Measurements from ENCODE around the gene CMIP. TPM values are rescaled to one million over a fixed set of nuclear protein-coding genes. Genes with fewer than 3 reads are reported as not detected.

The CMIP gene
- polyA plus RNA-seq, 1 donor from 2014 or later = 15.1 TPM

DNA sequence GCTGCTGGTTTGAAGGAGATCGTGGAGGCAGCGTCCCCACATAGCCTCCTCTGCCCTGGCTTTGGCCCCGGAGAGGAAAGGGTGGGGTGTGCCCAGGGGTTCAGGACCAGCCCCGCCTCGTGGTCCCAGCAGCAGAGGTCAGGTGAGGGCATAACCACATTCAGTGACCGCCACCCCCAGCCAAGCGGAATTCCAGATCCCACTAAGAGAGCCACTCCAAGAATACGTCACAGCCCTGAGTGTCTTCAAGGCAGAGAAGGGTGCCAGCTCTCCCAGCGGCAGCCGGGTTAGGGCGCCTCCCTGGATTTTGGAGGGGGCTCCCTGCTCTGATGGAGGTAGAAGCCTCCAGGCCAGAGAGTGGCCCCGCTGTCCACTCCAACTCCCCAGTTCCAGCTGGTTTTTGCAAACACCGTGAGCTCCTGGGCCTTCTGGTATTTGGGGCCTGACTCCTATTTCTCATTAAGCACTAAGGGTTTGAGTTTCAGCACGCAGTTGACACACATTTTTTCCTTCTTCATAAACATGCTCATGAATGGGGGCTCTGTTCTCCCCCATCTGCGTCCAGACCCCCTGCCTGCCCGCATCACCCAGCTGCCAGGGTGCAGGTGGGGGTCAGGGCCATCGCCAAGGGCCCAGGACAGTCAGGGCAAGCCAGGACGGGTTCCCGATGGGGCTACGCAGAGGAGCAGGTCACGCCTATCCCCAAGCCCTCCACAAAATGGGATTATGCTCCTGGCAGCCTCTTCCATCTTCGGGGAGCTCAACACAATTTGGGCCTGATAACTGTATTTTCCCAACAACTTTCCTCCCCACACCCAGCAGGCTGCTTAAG is 236.1 kb downstream of the CMIP start:
- Histone ChIP-seq H3K27me3 (ENCODE audit: insufficient read depth, low read depth, low read length) (no peaks in the 10 kb centered on the region), H3K9ac (ENCODE audit: low read length) (no peak overlapping the region), H4K20me1 (ENCODE audit: insufficient read depth) (no peaks in the 10 kb centered on the region), H2AFZ (ENCODE audit: low read depth, low read length) (no peak overlapping the region), H3K27ac (ENCODE audit: low read length) (no peak overlapping the region), H3K9me2 (ENCODE audit: insufficient read depth, low read length) (no peaks in the 10 kb centered on the region), H3K79me2 (replicated peaks; ENCODE audit: insufficient read depth, low read length) (peaks cover 3% of the 10 kb centered on the region), H3K36me3 (ENCODE audit: insufficient read depth, low read length) (no peaks in the 10 kb centered on the region), H3F3A (ENCODE audit: insufficient read depth, low read length, poor library complexity, severe bottlenecking) (no peaks in the 10 kb centered on the region), H3K4me2 (ENCODE audit: low read length) (no peak overlapping the region), H3K4me3 (ENCODE audit: low read length) (no peak overlapping the region), H3K9me3 (ENCODE audit: low read length) (no peaks in the 10 kb centered on the region)
- TF ChIP-seq MXI1 (conservative IDR thresholded peaks at IDR 0.05; ENCODE audit: poor library complexity, severe bottlenecking) (no peak), EP300 (conservative IDR thresholded peaks at IDR 0.05; ENCODE audit: poor library complexity, severe bottlenecking) (no peak), EZH2 (IDR thresholded peaks at IDR 0.05; ENCODE audit: borderline replicate concordance, insufficient read depth, low read length, poor library complexity, severe bottlenecking) (no peak), RAD21 (conservative IDR thresholded peaks at IDR 0.05) (no peak)
- TF ChIP-seq, protein P1, sequence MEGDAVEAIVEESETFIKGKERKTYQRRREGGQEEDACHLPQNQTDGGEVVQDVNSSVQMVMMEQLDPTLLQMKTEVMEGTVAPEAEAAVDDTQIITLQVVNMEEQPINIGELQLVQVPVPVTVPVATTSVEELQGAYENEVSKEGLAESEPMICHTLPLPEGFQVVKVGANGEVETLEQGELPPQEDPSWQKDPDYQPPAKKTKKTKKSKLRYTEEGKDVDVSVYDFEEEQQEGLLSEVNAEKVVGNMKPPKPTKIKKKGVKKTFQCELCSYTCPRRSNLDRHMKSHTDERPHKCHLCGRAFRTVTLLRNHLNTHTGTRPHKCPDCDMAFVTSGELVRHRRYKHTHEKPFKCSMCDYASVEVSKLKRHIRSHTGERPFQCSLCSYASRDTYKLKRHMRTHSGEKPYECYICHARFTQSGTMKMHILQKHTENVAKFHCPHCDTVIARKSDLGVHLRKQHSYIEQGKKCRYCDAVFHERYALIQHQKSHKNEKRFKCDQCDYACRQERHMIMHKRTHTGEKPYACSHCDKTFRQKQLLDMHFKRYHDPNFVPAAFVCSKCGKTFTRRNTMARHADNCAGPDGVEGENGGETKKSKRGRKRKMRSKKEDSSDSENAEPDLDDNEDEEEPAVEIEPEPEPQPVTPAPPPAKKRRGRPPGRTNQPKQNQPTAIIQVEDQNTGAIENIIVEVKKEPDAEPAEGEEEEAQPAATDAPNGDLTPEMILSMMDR (IDR thresholded peaks at IDR 0.05; ENCODE audit: poor library complexity, severe bottlenecking) = no peak

DNA sequence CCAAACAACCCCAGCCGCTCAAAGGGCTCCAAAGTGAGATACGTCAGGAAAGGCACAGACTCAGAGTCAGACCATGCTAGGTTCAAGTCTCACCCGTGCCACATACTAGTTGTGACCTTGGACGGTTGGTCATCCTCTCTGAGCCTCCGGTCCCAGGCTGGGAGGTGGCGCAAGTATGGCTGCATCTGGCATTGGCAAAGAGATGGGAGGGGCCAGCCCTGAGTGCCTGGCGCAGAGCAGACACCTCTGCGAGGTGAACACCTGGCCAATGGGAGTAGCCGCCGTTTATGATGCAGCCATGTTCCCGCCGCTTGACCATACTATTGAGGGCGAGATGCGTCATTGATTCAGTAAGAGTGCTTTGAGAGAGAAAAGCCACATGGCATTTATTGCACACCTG is 236.7 kb downstream of the CMIP start:
- H3K4me3 ChIP-seq (ENCODE audit: low read length) = no peak overlapping the region
- no peak overlapping the region for H3K9ac ChIP-seq (ENCODE audit: low read length)
- H3K4me2 ChIP-seq (ENCODE audit: low read length) = no peak overlapping the region
- no peaks in the 10 kb centered on the region for H3K9me2 ChIP-seq (ENCODE audit: insufficient read depth, low read length)
- H3K9me3 ChIP-seq (ENCODE audit: low read length) = no peaks in the 10 kb centered on the region
- H3K27me3 ChIP-seq (ENCODE audit: insufficient read depth, low read depth, low read length) = no peaks in the 10 kb centered on the region
- H3F3A ChIP-seq (ENCODE audit: insufficient read depth, low read length, poor library complexity, severe bottlenecking) = no peaks in the 10 kb centered on the region
- no peak overlapping the region for H2AFZ ChIP-seq (ENCODE audit: low read depth, low read length)
- peaks cover 3% of the 10 kb centered on the region for H3K79me2 ChIP-seq (replicated peaks; ENCODE audit: insufficient read depth, low read length)
- no peak overlapping the region for H3K27ac ChIP-seq (ENCODE audit: low read length)
- TF ChIP-seq SMC3 (conservative IDR thresholded peaks at IDR 0.05; ENCODE audit: poor library complexity) = no peak
- TF ChIP-seq EP300 (conservative IDR thresholded peaks at IDR 0.05; ENCODE audit: poor library complexity, severe bottlenecking) = no peak
- TF ChIP-seq MXI1 (conservative IDR thresholded peaks at IDR 0.05; ENCODE audit: poor library complexity, severe bottlenecking) = no peak
- TF ChIP-seq, protein P1 (IDR thresholded peaks at IDR 0.05; ENCODE audit: poor library complexity, severe bottlenecking) = no peak
- TF ChIP-seq, protein P2, sequence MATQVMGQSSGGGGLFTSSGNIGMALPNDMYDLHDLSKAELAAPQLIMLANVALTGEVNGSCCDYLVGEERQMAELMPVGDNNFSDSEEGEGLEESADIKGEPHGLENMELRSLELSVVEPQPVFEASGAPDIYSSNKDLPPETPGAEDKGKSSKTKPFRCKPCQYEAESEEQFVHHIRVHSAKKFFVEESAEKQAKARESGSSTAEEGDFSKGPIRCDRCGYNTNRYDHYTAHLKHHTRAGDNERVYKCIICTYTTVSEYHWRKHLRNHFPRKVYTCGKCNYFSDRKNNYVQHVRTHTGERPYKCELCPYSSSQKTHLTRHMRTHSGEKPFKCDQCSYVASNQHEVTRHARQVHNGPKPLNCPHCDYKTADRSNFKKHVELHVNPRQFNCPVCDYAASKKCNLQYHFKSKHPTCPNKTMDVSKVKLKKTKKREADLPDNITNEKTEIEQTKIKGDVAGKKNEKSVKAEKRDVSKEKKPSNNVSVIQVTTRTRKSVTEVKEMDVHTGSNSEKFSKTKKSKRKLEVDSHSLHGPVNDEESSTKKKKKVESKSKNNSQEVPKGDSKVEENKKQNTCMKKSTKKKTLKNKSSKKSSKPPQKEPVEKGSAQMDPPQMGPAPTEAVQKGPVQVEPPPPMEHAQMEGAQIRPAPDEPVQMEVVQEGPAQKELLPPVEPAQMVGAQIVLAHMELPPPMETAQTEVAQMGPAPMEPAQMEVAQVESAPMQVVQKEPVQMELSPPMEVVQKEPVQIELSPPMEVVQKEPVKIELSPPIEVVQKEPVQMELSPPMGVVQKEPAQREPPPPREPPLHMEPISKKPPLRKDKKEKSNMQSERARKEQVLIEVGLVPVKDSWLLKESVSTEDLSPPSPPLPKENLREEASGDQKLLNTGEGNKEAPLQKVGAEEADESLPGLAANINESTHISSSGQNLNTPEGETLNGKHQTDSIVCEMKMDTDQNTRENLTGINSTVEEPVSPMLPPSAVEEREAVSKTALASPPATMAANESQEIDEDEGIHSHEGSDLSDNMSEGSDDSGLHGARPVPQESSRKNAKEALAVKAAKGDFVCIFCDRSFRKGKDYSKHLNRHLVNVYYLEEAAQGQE (IDR thresholded peaks at IDR 0.05; ENCODE audit: borderline replicate concordance) = no peak
- TF ChIP-seq TAF1 (IDR thresholded peaks at IDR 0.05; ENCODE audit: low read depth) = no peak
- no peak for TF ChIP-seq POLR2AphosphoS5 (IDR thresholded peaks at IDR 0.05)
- no peaks in the 10 kb centered on the region for H3K36me3 ChIP-seq (ENCODE audit: insufficient read depth, low read length)
- no peaks in the 10 kb centered on the region for H4K20me1 ChIP-seq (ENCODE audit: insufficient read depth)
